Neural progenitor cell (in vitro differentiated cells): ENCODE results near the gene PSMB2.

ENCODE experiments used
- CTCF ChIP-seq: fragments of 200-600 bp; sonication (generic); IDR thresholded peaks from 2 replicates; pipeline ENCODE4 v1.5.1; 2017; ENCODE audit warnings: antibody characterized with exemption, mild to moderate bottlenecking
- EZH2phosphoT487 ChIP-seq: fragments of 200-600 bp; sonication (generic); IDR thresholded peaks from 2 replicates; pipeline ENCODE4 v1.6.1; 2017; ENCODE audit warnings: antibody characterized with exemption

GRCh38 chr1:35666216-35666615 lies 24.9 kb upstream of the PSMB2 start:
- TF ChIP-seq CTCF = no peak
- TF ChIP-seq EZH2phosphoT487 = no peak
